Measurements from ENCODE around the gene ADA. TPM values are rescaled to one million over a fixed set of nuclear protein-coding genes. Genes with fewer than 3 reads are reported as not detected.
A peak's percentile ranks its signal among the peaks of the same experiment; 100 is the strongest.

Gene ADA
- total RNA-seq (2011; cell fraction: chromatin; rRNA removed; ENCODE audit: low replicate concordance) = 5.1 and 18.6 TPM in 2 replicates
- total RNA-seq (2011; cell fraction: nucleolus; rRNA removed) = 7.1 and 11.2 TPM in 2 replicates
- total RNA-seq (2011; cell fraction: nucleoplasm; rRNA removed) = 5.2 and 11.3 TPM in 2 replicates
- total RNA-seq (2014; rRNA removed) = 4.0 and 8.2 TPM in 2 replicates
- total RNA-seq (2014; rRNA removed; fragmentation: Illumina TruSeq; extraction: Trizol) = 3.4 and 4.4 TPM in 2 replicates
- 4.6 and 5.3 TPM in 2 replicates for total RNA-seq (2015; rRNA removed; fragmentation: Illumina TruSeq; extraction: Trizol)
- total RNA-seq (2021) = 7.0 and 7.3 TPM in 2 replicates
- polyA plus RNA-seq (2011; rRNA removed) = 26.1 and 26.8 TPM in 2 replicates
- polyA plus RNA-seq (2011; cell fraction: cytosol; rRNA removed) = 30.9 and 33.5 TPM in 2 replicates
- polyA plus RNA-seq (2011; cell fraction: nucleus; rRNA removed) = 42.7 and 47.8 TPM in 2 replicates
- 5.7 and 7.4 TPM in 2 replicates for polyA plus RNA-seq (2012)
- 6.8 and 7.2 TPM in 2 replicates for polyA plus RNA-seq (2014; fragmentation: Illumina TruSeq; extraction: Trizol)
- polyA plus RNA-seq (2014; fragmentation: Nextera tagmentation; extraction: Ambion mirVana) = 1 to 10 TPM; 2.4 to 3.6 TPM
- 8.9 and 10.9 TPM in 2 replicates for polyA plus RNA-seq (2014; rRNA removed)
- 11.8 and 15.5 TPM in 2 replicates for polyA minus RNA-seq (2011; rRNA and poly(A)+ RNA removed)
- polyA minus RNA-seq (2011; cell fraction: cytosol; rRNA and poly(A)+ RNA removed) = 8.0 and 11.6 TPM in 2 replicates
- 6.2 and 6.8 TPM in 2 replicates for polyA minus RNA-seq (2011; cell fraction: nucleus; rRNA and poly(A)+ RNA removed)
- percentile 48 among the genes with signal in this experiment for Bru-seq, nascent RNA
- BruChase-seq, experiment 1, labeled RNA remaining after a 2-hour chase = percentile 36 among the genes with signal in this experiment
- percentile 38 among the genes with signal in this experiment for BruChase-seq, experiment 2, labeled RNA remaining after a 6-hour chase
- long read RNA-seq, experiment 1, transcript ADA-201 (12 exons, 1,539 nt) = major isoform, 27 of 40 reads
- long read RNA-seq, experiment 1, partial matches to known transcripts = 1 of 40 reads
- long read RNA-seq, experiment 1, other reads (novel, unspliced or antisense) = 9 of 40 reads
- long read RNA-seq, experiment 2, transcript ADA-201 (12 exons, 1,539 nt) = major isoform, 6 of 14 reads
- long read RNA-seq, experiment 2, partial matches to known transcripts = 0 of 14 reads
- long read RNA-seq, experiment 2, other reads (novel, unspliced or antisense) = 7 of 14 reads
- long read RNA-seq, experiment 3, transcript ADA-201 (12 exons, 1,539 nt) = major isoform, 22 of 26 reads
- long read RNA-seq, experiment 3, partial matches to known transcripts = 0 of 26 reads
- long read RNA-seq, experiment 3, other reads (novel, unspliced or antisense) = 3 of 26 reads

DNA sequence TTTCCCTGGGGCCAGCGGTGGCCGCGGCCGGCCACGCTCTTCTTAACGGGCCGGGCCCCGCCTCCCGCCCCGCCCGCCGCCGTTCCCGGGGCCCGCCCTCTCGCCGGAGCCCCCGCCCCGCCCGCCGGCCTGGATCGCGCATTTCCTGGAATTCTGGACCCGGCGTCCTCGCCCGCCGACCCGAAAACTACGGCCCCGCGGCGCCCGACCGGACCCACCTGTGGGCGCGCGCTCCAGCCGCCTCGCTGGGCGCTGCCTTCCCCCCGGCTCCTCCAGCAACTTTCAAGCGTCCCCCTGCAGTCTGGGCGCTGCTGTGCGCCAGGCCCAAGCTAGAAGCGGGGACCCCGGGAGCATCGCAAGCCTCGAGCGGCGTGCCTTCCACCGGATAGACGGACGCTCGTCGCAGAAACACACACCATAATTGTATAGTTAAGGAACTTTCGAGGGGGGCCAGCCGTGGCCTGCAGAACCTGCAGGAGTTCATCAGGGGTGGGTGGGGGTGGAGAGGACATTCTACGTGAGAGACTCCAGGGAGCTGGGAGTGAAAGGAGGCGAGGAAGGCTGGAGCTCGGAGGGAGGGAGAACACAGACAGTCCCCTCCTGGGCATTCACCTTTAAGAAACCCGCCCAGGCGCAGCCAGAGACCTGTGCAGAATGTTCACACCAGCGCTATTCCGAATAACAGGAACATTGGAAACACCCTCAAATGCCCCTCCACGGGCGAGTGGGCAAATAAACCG, at the start of gene ADA:
ADA (minus strand) TSS at position 16 of the 740 bp plus-strand sequence. CDS start 92 bp downstream, outside the sequence.
- peak; percentile 66 to 86 (median 81) for DNase-seq (ENCODE audit: extremely low read depth in 1 of 4, low spot score in 3 of 4)
- CTCF ChIA-PET (ENCODE audit: low intra/inter-chr PET ratio) = no interaction called here
- in situ Hi-C loops (cut with MboI) (no loop called here), intact Hi-C loops (cut with micrococcal nuclease) (no loop called here)
- peak; percentile 96 for ATAC-seq
- no peaks in the 10 kb centered on the region; the same call in 2 of the 3 replicates for H3K79me2 ChIP-seq (ENCODE audit: control insufficient read depth, insufficient read depth, low read length)
- FAIRE-seq = no peak
- H3K27me3 ChIP-seq (ENCODE audit: control insufficient read depth in 2 of 2, insufficient read depth in 2 of 2, low read length in 2 of 2) = peaks cover 6 to 15% of the 10 kb centered on the region in 2 experiments; a peak in 4 of 5 replicates
- H3K9me1 ChIP-seq (ENCODE audit: control insufficient read depth, insufficient read depth, low read length) = no peaks in the 10 kb centered on the region
- H3K4me2 ChIP-seq (ENCODE audit: insufficient read depth, low read length) = peak within 1 kb of the TSS; percentile 76
- H3K9ac ChIP-seq (ENCODE audit: insufficient read depth in 1 of 2, low read depth in 2 of 2, low read length in 2 of 2) = peak within 1 kb of the TSS; percentile 64 to 87
- H3K9me3 ChIP-seq (replicated peaks; ENCODE audit: control insufficient read depth, insufficient read depth, low read depth, low read length) = peaks cover 4% of the 10 kb centered on the region; the same call in 1 of the 2 replicates
- 11% methylated on average over 41 of the region's 68 CpGs for WGBS (ENCODE audit: insufficient coverage, low coverage, missing lambda C conversion rate)
- H2AFZ ChIP-seq (ENCODE audit: low read depth, low read length) = peak within 1 kb of the TSS; percentile 87
- H4K20me1 ChIP-seq (replicated peaks; ENCODE audit: control insufficient read depth, insufficient read depth, low read length) = no peaks in the 10 kb centered on the region
- H3K4me1 ChIP-seq (replicated peaks in 1 of 2; ENCODE audit: control insufficient read depth in 2 of 2, insufficient read depth in 2 of 2, low read length in 2 of 2) = peaks cover 8 to 17% of the 10 kb centered on the region in 2 experiments; a peak in 4 of 5 replicates
- POLR2A ChIA-PET = interaction anchor here (1.4 kb wide), 1 partner anchor 14 kb away, joined by 3 read pairs; no protein-coding TSS in a partner anchor
- BruUV-seq (replicated peaks) = no TSS peak
- H3K36me3 ChIP-seq (ENCODE audit: control insufficient read depth, insufficient read depth, low read length) = no peaks in the 10 kb centered on the region
- peak within 1 kb of the TSS; percentile 63 for H3K4me3 ChIP-seq
- no peak within 1 kb of the TSS for H3K27ac ChIP-seq (ENCODE audit: extremely low read depth, low read depth, low read length)
- no peak for TF ChIP-seq XRCC5 (IDR thresholded peaks at IDR 0.05; ENCODE audit: low read depth, low read length)
- no peak for TF ChIP-seq ESRRB (CRISPR knock-in tag; IDR thresholded peaks at IDR 0.05; ENCODE audit: borderline replicate concordance)
- TF ChIP-seq, protein P1, sequence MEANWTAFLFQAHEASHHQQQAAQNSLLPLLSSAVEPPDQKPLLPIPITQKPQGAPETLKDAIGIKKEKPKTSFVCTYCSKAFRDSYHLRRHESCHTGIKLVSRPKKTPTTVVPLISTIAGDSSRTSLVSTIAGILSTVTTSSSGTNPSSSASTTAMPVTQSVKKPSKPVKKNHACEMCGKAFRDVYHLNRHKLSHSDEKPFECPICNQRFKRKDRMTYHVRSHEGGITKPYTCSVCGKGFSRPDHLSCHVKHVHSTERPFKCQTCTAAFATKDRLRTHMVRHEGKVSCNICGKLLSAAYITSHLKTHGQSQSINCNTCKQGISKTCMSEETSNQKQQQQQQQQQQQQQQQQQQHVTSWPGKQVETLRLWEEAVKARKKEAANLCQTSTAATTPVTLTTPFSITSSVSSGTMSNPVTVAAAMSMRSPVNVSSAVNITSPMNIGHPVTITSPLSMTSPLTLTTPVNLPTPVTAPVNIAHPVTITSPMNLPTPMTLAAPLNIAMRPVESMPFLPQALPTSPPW (CRISPR knock-in tag; IDR thresholded peaks at IDR 0.05) = peak; percentile 88
- TF ChIP-seq PHB (CRISPR knock-in tag; IDR thresholded peaks at IDR 0.05) = no peak
- TF ChIP-seq, protein P2, sequence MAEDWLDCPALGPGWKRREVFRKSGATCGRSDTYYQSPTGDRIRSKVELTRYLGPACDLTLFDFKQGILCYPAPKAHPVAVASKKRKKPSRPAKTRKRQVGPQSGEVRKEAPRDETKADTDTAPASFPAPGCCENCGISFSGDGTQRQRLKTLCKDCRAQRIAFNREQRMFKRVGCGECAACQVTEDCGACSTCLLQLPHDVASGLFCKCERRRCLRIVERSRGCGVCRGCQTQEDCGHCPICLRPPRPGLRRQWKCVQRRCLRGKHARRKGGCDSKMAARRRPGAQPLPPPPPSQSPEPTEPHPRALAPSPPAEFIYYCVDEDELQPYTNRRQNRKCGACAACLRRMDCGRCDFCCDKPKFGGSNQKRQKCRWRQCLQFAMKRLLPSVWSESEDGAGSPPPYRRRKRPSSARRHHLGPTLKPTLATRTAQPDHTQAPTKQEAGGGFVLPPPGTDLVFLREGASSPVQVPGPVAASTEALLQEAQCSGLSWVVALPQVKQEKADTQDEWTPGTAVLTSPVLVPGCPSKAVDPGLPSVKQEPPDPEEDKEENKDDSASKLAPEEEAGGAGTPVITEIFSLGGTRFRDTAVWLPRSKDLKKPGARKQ (CRISPR knock-in tag; IDR thresholded peaks at IDR 0.05) = no peak
- peak; percentile 51 for TF ChIP-seq PHF20 (IDR thresholded peaks at IDR 0.05; ENCODE audit: partially characterized antibody)
- TF ChIP-seq, protein P3, sequence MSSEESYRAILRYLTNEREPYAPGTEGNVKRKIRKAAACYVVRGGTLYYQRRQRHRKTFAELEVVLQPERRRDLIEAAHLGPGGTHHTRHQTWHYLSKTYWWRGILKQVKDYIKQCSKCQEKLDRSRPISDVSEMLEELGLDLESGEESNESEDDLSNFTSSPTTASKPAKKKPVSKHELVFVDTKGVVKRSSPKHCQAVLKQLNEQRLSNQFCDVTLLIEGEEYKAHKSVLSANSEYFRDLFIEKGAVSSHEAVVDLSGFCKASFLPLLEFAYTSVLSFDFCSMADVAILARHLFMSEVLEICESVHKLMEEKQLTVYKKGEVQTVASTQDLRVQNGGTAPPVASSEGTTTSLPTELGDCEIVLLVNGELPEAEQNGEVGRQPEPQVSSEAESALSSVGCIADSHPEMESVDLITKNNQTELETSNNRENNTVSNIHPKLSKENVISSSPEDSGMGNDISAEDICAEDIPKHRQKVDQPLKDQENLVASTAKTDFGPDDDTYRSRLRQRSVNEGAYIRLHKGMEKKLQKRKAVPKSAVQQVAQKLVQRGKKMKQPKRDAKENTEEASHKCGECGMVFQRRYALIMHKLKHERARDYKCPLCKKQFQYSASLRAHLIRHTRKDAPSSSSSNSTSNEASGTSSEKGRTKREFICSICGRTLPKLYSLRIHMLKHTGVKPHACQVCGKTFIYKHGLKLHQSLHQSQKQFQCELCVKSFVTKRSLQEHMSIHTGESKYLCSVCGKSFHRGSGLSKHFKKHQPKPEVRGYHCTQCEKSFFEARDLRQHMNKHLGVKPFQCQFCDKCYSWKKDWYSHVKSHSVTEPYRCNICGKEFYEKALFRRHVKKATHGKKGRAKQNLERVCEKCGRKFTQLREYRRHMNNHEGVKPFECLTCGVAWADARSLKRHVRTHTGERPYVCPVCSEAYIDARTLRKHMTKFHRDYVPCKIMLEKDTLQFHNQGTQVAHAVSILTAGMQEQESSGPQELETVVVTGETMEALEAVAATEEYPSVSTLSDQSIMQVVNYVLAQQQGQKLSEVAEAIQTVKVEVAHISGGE (CRISPR knock-in tag; IDR thresholded peaks at IDR 0.05) = no peak
